ENCODE measurements around the gene UCP2.

UCP2 gene

GRCh38 chr11:74015919-74016684 lies 33.5 kb upstream of the UCP2 start:
- no peak overlapping the region for H3K4me2 ChIP-seq (ENCODE audit: low read length)
- H3K36me3 ChIP-seq (ENCODE audit: control insufficient read depth, low read length): peaks cover 21% of the 10 kb centered on the region
- no peaks in the 10 kb centered on the region for H3K9me3 ChIP-seq (ENCODE audit: control insufficient read depth, insufficient read depth, low read length)
- H3K4me1 ChIP-seq (ENCODE audit: control insufficient read depth, low read length): peaks cover 43% of the 10 kb centered on the region
- H3K27ac ChIP-seq (ENCODE audit: low read depth, low read length): no peak overlapping the region
- H3K79me2 ChIP-seq (ENCODE audit: control insufficient read depth, low read length): no peaks in the 10 kb centered on the region
- TF ChIP-seq CTCF (IDR thresholded peaks at IDR 0.05; ENCODE audit: low read depth, low read length, poor library complexity, severe bottlenecking): no peak
- no peak for TF ChIP-seq EZH2phosphoT487 (IDR thresholded peaks at IDR 0.05; ENCODE audit: borderline replicate concordance, low read length)
- no peaks in the 10 kb centered on the region for H4K20me1 ChIP-seq (ENCODE audit: control insufficient read depth, insufficient read depth, low read depth, low read length)
- H3F3A ChIP-seq (ENCODE audit: control insufficient read depth, insufficient read depth): no peaks in the 10 kb centered on the region
- no peak overlapping the region for H3K4me3 ChIP-seq (ENCODE audit: low read length)
- no peaks in the 10 kb centered on the region for H3K9me2 ChIP-seq (replicated peaks; ENCODE audit: control insufficient read depth, low read length)
- no peaks in the 10 kb centered on the region for H3K27me3 ChIP-seq (ENCODE audit: control insufficient read depth, low read length)

GRCh38 chr11:74014880-74015279 lies 32.2 kb upstream of the UCP2 start:
- Histone ChIP-seq H3K79me2 (ENCODE audit: control insufficient read depth, low read length) (no peaks in the 10 kb centered on the region), H3K27me3 (ENCODE audit: control insufficient read depth, low read length) (no peaks in the 10 kb centered on the region), H3K36me3 (ENCODE audit: control insufficient read depth, low read length) (peaks cover 17% of the 10 kb centered on the region), H3K9me2 (replicated peaks; ENCODE audit: control insufficient read depth, low read length) (no peaks in the 10 kb centered on the region), H3K4me2 (ENCODE audit: low read length) (no peak overlapping the region), H3K4me1 (ENCODE audit: control insufficient read depth, low read length) (peaks cover 43% of the 10 kb centered on the region), H3K9me3 (ENCODE audit: control insufficient read depth, insufficient read depth, low read length) (no peaks in the 10 kb centered on the region), H4K20me1 (ENCODE audit: control insufficient read depth, insufficient read depth, low read depth, low read length) (no peaks in the 10 kb centered on the region), H3K4me3 (ENCODE audit: low read length) (no peak overlapping the region), H3K27ac (ENCODE audit: low read depth, low read length) (no peak overlapping the region), H3F3A (ENCODE audit: control insufficient read depth, insufficient read depth) (no peaks in the 10 kb centered on the region)
- TF ChIP-seq EZH2phosphoT487 (IDR thresholded peaks at IDR 0.05; ENCODE audit: borderline replicate concordance, low read length): no peak

DNA sequence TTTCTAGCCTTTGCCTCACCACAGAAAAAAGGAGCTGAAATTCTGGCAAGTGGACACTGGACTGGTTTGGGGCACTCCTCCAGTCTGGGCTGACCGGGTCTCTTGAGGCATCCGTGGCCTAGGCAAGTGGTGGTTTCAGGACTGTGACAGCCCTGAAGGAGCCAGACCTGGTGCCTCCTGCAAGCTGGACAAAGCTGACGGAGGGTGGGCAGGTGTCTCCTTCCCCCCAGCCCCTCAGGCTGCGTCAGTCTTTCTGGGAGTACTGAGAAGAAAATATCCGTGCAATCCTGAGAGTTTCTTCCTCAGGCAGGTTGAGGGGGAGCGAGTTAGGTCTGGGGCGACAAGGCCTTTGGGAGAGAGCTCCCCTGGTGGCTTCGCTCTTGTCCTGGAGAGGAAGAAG lies 30.5 kb upstream of the UCP2 start:
- H3K9me3 ChIP-seq (ENCODE audit: control insufficient read depth, insufficient read depth, low read length): no peaks in the 10 kb centered on the region
- H3K9me2 ChIP-seq (replicated peaks; ENCODE audit: control insufficient read depth, low read length): no peaks in the 10 kb centered on the region
- no peaks in the 10 kb centered on the region for H4K20me1 ChIP-seq (ENCODE audit: control insufficient read depth, insufficient read depth, low read depth, low read length)
- no peak overlapping the region for H3K4me3 ChIP-seq (ENCODE audit: low read length)
- TF ChIP-seq EZH2phosphoT487 (IDR thresholded peaks at IDR 0.05; ENCODE audit: borderline replicate concordance, low read length) (no peak), CTCF (IDR thresholded peaks at IDR 0.05; ENCODE audit: low read depth, low read length, poor library complexity, severe bottlenecking) (no peak)
- H3K27me3 ChIP-seq (ENCODE audit: control insufficient read depth, low read length): no peaks in the 10 kb centered on the region
- peaks cover 42% of the 10 kb centered on the region for H3K4me1 ChIP-seq (ENCODE audit: control insufficient read depth, low read length)
- H3K27ac ChIP-seq (ENCODE audit: low read depth, low read length): no peak overlapping the region
- H3K36me3 ChIP-seq (ENCODE audit: control insufficient read depth, low read length): peaks cover 12% of the 10 kb centered on the region
- no peaks in the 10 kb centered on the region for H3K79me2 ChIP-seq (ENCODE audit: control insufficient read depth, low read length)
- no peak overlapping the region for H3K4me2 ChIP-seq (ENCODE audit: low read length)
- H3F3A ChIP-seq (ENCODE audit: control insufficient read depth, insufficient read depth): no peaks in the 10 kb centered on the region

DNA sequence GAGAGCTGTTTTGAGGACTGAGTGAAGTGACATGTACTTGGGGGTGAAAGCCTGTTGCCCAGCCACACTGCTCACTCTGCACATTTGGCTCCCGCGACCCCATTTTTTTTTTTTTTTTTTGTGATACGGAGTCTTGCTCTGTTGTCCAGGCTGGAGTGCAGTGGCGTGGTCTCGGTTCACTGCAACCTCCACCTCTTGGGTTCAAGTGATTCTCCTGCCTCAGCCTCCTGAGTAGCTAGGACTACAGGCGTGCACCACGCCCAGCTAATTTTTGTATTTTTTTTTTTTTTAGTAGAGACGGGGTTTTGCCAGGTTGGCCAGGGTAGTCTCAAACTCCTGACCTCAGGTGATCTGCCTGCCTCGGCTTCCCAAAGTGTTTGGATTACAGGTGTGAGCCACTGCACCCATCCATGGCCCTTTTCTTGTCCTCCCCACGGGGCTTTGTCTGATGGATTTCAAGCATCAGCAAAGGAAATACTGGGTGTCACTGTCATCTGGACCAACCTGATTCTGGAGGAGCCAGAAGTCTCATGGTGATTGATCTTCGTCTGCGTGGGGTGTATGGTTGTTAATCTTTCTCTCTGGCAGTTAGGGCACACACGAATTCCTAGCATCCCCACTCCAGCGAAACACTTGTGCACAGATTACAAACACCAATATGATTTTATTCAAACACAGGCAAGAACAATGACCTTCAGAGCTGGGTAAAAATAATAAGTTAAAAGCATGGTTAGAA lies 29.6 kb upstream of the UCP2 start:
- H4K20me1 ChIP-seq (ENCODE audit: control insufficient read depth, insufficient read depth, low read depth, low read length): no peaks in the 10 kb centered on the region
- no peak overlapping the region for H3K27ac ChIP-seq (ENCODE audit: low read depth, low read length)
- H3K27me3 ChIP-seq (ENCODE audit: control insufficient read depth, low read length): no peaks in the 10 kb centered on the region
- H3K4me3 ChIP-seq (ENCODE audit: low read length): no peak overlapping the region
- H3K9me3 ChIP-seq (ENCODE audit: control insufficient read depth, insufficient read depth, low read length): no peaks in the 10 kb centered on the region
- no peak overlapping the region for H3K4me2 ChIP-seq (ENCODE audit: low read length)
- TF ChIP-seq EZH2phosphoT487 (IDR thresholded peaks at IDR 0.05; ENCODE audit: borderline replicate concordance, low read length): no peak
- TF ChIP-seq CTCF (IDR thresholded peaks at IDR 0.05; ENCODE audit: low read depth, low read length, poor library complexity, severe bottlenecking): no peak
- no peaks in the 10 kb centered on the region for H3K79me2 ChIP-seq (ENCODE audit: control insufficient read depth, low read length)
- H3K4me1 ChIP-seq (ENCODE audit: control insufficient read depth, low read length): peaks cover 42% of the 10 kb centered on the region
- no peaks in the 10 kb centered on the region for H3F3A ChIP-seq (ENCODE audit: control insufficient read depth, insufficient read depth)
- H3K9me2 ChIP-seq (replicated peaks; ENCODE audit: control insufficient read depth, low read length): no peaks in the 10 kb centered on the region
- H3K36me3 ChIP-seq (ENCODE audit: control insufficient read depth, low read length): peaks cover 7% of the 10 kb centered on the region

Measured in DOHH2 (cell line).